Measurements from ENCODE around the gene SEMA7A.
"Not testable (repeated sequence)": the region's sequence is repeated elsewhere in the genome, so short reads cannot be mapped to it uniquely, and the experiment has no call there.

DNA sequence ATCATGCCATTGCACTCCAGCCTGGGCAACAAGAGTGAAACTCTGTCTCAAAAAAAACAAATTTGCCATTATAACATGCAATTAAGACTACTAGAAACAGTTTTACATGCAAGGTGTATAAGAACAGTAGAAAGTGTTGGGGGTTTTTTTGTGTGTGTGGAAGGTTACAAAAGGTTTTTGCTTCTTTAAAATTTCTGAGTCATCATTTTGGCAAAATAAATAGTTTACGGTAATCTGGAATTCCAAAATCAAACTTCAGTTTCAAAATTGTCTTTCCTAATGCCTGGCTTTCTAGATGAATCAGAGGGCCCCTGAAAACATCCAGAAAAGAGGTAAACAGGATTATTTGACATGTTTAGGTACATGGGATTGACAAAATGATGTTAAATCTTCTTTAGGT is 72.9 kb downstream of the SEMA7A start:
- TF ChIP-seq, protein P1, sequence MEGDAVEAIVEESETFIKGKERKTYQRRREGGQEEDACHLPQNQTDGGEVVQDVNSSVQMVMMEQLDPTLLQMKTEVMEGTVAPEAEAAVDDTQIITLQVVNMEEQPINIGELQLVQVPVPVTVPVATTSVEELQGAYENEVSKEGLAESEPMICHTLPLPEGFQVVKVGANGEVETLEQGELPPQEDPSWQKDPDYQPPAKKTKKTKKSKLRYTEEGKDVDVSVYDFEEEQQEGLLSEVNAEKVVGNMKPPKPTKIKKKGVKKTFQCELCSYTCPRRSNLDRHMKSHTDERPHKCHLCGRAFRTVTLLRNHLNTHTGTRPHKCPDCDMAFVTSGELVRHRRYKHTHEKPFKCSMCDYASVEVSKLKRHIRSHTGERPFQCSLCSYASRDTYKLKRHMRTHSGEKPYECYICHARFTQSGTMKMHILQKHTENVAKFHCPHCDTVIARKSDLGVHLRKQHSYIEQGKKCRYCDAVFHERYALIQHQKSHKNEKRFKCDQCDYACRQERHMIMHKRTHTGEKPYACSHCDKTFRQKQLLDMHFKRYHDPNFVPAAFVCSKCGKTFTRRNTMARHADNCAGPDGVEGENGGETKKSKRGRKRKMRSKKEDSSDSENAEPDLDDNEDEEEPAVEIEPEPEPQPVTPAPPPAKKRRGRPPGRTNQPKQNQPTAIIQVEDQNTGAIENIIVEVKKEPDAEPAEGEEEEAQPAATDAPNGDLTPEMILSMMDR (IDR thresholded peaks at IDR 0.05) = not testable (repeated sequence)
- TF ChIP-seq POLR2A (IDR thresholded peaks at IDR 0.05) = not testable (repeated sequence)
